Measurements from ENCODE around the gene GPR161. TPM values are rescaled to one million over a fixed set of nuclear protein-coding genes. Genes with fewer than 3 reads are reported as not detected.

Gene GPR161
- total RNA-seq, 1 experiment from 2014 or later = 13.4 TPM

DNA sequence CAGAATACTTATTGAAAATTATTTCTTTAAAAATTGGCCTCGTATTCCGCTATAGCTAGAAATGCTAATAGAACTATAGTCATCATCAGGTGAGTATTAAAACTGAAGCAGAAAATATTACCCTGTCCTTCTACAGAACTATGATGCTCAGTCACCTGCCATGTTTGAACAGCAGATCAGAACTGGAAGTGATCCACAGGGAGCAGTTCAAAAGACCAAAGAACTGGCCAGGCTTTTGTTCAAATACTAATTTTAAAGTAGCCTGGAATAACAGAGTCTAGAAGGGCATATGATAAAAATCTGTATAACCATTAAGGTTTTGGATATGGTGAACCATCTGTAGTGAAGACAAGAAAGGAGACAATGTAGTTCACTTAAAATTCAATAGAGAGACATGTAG, 94.4 kb downstream of the GPR161 start:
- DNase-seq (ENCODE audit: low read depth) = no peak

DNA sequence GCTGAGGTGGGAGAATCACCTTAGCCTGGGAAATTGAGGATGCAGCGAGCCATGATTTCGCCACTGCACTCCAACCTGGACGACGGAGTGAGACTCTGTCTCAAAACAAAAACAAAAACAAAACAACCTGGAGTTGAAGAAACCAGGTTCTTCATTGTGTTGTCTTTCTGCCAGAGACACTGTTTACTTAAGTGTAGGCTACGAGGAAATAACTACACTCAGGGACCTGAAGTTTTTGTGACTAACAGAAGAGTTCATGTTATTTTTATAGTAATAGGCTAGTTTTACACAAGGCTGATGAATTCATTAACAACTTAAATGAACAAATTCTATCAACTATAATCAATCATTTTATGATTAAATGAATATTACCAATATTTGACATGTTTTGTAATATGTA, 101.4 kb downstream of the GPR161 start:
- DNase-seq (ENCODE audit: low read depth) = no peak

DNA sequence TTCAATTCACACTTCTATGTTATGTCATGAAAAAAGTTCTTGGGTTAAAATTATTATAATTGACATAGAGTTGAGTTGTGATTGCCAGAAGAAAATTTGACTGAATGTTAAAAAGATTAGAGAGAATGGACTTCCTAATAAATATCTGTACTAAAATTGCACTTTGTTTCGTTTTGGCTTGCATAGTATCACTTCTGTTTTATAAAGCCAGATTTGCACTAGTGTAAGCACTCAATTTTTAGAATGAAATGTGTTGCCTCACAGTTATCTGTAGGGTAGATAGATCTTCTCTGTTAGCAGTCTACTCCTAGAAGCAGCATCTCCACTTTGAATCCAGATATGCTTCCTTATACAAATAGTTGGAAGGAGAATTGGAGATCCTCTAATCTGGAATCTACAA, 104.7 kb downstream of the GPR161 start:
- DNase-seq (ENCODE audit: low read depth) = no peak

DNA sequence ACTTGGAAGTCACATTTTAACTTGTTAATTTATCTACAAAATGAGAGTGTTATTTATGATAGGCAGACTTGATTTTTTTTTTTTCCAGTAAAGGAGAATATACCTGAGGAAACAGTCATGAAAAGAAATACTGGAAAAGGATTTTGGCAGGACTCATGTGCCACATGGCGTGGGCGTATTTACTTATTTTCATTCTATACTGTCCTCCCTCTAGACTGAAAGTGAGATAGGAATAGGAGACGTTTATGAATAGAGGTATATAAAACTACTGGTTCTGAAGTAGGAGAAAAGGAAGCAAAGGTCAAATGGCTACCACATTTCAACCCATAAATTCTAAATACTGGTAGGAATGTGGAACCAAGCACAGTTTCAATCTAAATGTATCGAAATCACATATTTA, 105.1 kb downstream of the GPR161 start:
- DNase-seq (ENCODE audit: low read depth) = no peak

DNA sequence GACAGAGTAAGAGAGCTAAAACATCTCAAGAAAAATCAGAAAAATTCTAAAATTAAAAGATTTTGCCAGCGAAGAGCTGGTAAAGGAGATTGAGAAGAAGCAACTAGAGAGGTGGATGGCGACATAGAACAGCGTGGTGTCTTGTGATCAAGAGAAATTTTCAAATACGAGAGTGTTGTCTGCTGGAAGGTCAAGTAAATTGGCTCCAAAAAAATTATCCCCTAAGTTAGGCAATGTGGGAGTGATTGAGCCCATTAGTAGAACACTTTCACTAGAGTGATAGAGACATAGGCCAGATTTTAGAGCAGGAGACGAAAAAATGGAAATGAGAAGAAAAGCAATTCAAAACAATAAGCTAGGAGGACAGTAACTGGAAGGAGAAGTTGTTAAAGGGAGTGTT, 105.5 kb downstream of the GPR161 start:
- DNase-seq (ENCODE audit: low read depth) = no peak

Other genes with a start within 250 kb of the GPR161 start
- gene ADCY10, start 222.8 kb downstream of the GPR161 start, total RNA-seq (2014; rRNA removed; shearing (Covaris generic)) = not detected in 2 replicates
- 33.5 and 39.5 TPM in 2 replicates for gene DCAF6, start 200.2 kb downstream of the GPR161 start, total RNA-seq (2014; rRNA removed; shearing (Covaris generic))
- 35.8 and 46.0 TPM in 2 replicates for gene MPC2, start 199.9 kb downstream of the GPR161 start, total RNA-seq (2014; rRNA removed; shearing (Covaris generic))
- gene TIPRL, start 42.0 kb upstream of the GPR161 start, total RNA-seq (2014; rRNA removed; shearing (Covaris generic)) = 48.9 and 53.0 TPM in 2 replicates
- 16.1 and 17.5 TPM in 2 replicates for gene SFT2D2, start 89.1 kb upstream of the GPR161 start, total RNA-seq (2014; rRNA removed; shearing (Covaris generic))
- 0.21 TPM in 1 of 2 replicates, not detected in the other for gene TBX19, start 143.9 kb upstream of the GPR161 start, total RNA-seq (2014; rRNA removed; shearing (Covaris generic))